Panc1 (cell line): Measurements from ENCODE around the gene BIRC7. TPM values are rescaled to one million over a fixed set of nuclear protein-coding genes. Genes with fewer than 3 reads are reported as not detected.
A peak's percentile ranks its signal among the peaks of the same experiment; 100 is the strongest.

Experiments
- ATAC-seq: fragments of 200-7000 bp; cut with Tn5 transposase; 2 replicates; pipeline ENCODE4 v1.9.1; 2020; ENCODE audit warnings: mild to moderate bottlenecking, moderate library complexity
- BruUV-seq: library from RNA; stranded (reverse); fragments of 400-500 nt; replicated peaks from 2 replicates; lab custom pipeline; 2021; lab: Mats Ljungman, UMichigan
- CTCF ChIA-PET: fragments of 300-600 bp; sonication (Branson Sonifier 250); formaldehyde crosslinking; loops from one replicate; lab custom pipeline; 2022; ENCODE audit warnings: antibody characterized with exemption; lab: Charles Lee
- POLR2A ChIA-PET: fragments of 300-600 bp; sonication (Branson Sonifier 250); formaldehyde crosslinking; loops from one replicate; lab custom pipeline; 2022; ENCODE audit warnings: antibody characterized with exemption; lab: Charles Lee
- DNase-seq: peaks from one replicate; pipeline ENCODE4 v3.0.0-alpha.2; 2010; ENCODE audit warnings: low read depth, low spot score
- H3K27ac ChIP-seq: 2 replicates; pipeline ENCODE4 v1.5.1; 2011; ENCODE audit warnings: mild to moderate bottlenecking, low read length, inconsistent platforms
- H3K27me3 ChIP-seq: fragments of 200-500 bp; sonication (Bioruptor generic); 2 replicates; pipeline ENCODE4 v1.6.0; 2014; ENCODE audit warnings: low read length, inconsistent platforms; ENCODE audit not compliant: control insufficient read depth, insufficient read depth
- H3K36me3 ChIP-seq: fragments of 200-500 bp; sonication (Bioruptor generic); 2 replicates; pipeline ENCODE4 v1.5.1; 2014; ENCODE audit warnings: inconsistent platforms, mild to moderate bottlenecking, low read length, moderate library complexity; ENCODE audit not compliant: control insufficient read depth, insufficient read depth
- H3K4me1 ChIP-seq: 2 replicates; pipeline ENCODE4 v1.5.1; 2011; ENCODE audit warnings: inconsistent platforms, mild to moderate bottlenecking, low read length, moderate library complexity; ENCODE audit not compliant: control insufficient read depth, insufficient read depth
- H3K4me3 ChIP-seq, 2 experiments: 2 replicates each; pipeline ENCODE4 v1.5.1; 2011 to 2012; ENCODE audit warnings: low read depth in 2 of 2, low read length in 2 of 2, mild to moderate bottlenecking in 2 of 2, inconsistent platforms in 1 of 2, moderate library complexity in 1 of 2
- H3K9me3 ChIP-seq: fragments of 200-500 bp; sonication (Bioruptor generic); 2 replicates; pipeline ENCODE4 v1.5.1; 2014; ENCODE audit warnings: low read depth, mild to moderate bottlenecking, inconsistent platforms, low read length, moderate library complexity; ENCODE audit not compliant: control insufficient read depth, insufficient read depth
- POLR2AphosphoS5 ChIP-seq: IDR thresholded peaks from 2 replicates; pipeline ENCODE4 v1.6.1; 2012; ENCODE audit warnings: mild to moderate bottlenecking, low read depth, low read length, moderate library complexity
- SIN3A ChIP-seq: IDR thresholded peaks from 2 replicates; pipeline ENCODE4 v1.6.1; 2012; ENCODE audit warnings: low read depth, mild to moderate bottlenecking, low read length, moderate library complexity, borderline replicate concordance; ENCODE audit not compliant: insufficient read depth
- TCF7L2 ChIP-seq: IDR thresholded peaks from 2 replicates; pipeline ENCODE4 v1.6.1; 2011; ENCODE audit warnings: mild to moderate bottlenecking, low read depth, low read length, inconsistent platforms
- in situ Hi-C: cut with HindIII; loops from 2 replicates; pipeline ENCODE4 v1.10.0; 2016; ENCODE audit warnings: low sequenced_read_pairs, low pct_unique_long_range_greater_than_20kb
- intact Hi-C: fragments of 100-400 bp; cut with micrococcal nuclease; formaldehyde crosslinking; loops from one replicate; pipeline ENCODE4 v1.10.0; 2022; ENCODE audit not compliant: unreplicated experiment
- total RNA-seq: library from RNA; stranded (reverse); gene quantifications from one replicate; pipeline ENCODE4 v1.2.1, GENCODE V29; 2021; ENCODE audit not compliant: unreplicated experiment
- TF ChIP-seq, protein P1 (sequence below), 2 experiments: IDR thresholded peaks; 2 replicates each; pipeline ENCODE4 v1.6.1; 2011 to 2012; ENCODE audit warnings: low read depth in 2 of 2, control low read depth in 1 of 2, low read length in 1 of 2, mild to moderate bottlenecking in 1 of 2, moderate library complexity in 1 of 2; ENCODE audit not compliant: insufficient read depth in 1 of 2
- TF ChIP-seq, protein P2 (sequence below): fragments of 450-650 bp; IDR thresholded peaks from 2 replicates; pipeline ENCODE4 v1.5.1; 2017; ENCODE audit warnings: mild to moderate bottlenecking

The BIRC7 gene
- total RNA-seq, 1 experiment from 2014 or later, result 9.0 TPM

DNA sequence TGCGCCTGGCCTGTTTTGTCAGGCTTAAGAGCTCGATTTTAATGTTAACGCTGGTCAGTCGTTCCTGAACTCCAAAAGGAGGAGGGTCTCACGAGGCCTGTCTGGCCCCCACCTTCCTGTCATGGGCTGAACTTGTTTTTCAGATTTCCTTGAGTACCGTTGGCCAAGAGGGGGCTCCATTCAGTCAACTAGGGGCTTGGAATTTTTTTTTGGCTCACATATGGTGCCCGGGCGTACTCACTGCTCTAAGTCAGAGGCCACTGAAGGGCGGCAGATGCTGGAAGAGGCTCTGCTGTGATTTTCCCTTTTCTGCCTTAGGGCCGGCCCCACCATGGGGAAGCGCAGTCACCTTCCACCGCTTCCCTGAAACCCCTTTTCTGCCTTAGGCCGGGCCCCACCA, 6.9 kb upstream of the BIRC7 start:
- DNase-seq (no peak), ATAC-seq (no peak)
- POLR2A ChIA-PET, result interaction anchor here (0.6 kb wide), 1 partner anchor 269 kb away, joined by 3 read pairs; no protein-coding TSS in a partner anchor
- H3K4me3 ChIP-seq, result no peak overlapping the region
- intact Hi-C loops, result no loop called here
- in situ Hi-C loops, result no loop called here
- TF ChIP-seq, protein P1, sequence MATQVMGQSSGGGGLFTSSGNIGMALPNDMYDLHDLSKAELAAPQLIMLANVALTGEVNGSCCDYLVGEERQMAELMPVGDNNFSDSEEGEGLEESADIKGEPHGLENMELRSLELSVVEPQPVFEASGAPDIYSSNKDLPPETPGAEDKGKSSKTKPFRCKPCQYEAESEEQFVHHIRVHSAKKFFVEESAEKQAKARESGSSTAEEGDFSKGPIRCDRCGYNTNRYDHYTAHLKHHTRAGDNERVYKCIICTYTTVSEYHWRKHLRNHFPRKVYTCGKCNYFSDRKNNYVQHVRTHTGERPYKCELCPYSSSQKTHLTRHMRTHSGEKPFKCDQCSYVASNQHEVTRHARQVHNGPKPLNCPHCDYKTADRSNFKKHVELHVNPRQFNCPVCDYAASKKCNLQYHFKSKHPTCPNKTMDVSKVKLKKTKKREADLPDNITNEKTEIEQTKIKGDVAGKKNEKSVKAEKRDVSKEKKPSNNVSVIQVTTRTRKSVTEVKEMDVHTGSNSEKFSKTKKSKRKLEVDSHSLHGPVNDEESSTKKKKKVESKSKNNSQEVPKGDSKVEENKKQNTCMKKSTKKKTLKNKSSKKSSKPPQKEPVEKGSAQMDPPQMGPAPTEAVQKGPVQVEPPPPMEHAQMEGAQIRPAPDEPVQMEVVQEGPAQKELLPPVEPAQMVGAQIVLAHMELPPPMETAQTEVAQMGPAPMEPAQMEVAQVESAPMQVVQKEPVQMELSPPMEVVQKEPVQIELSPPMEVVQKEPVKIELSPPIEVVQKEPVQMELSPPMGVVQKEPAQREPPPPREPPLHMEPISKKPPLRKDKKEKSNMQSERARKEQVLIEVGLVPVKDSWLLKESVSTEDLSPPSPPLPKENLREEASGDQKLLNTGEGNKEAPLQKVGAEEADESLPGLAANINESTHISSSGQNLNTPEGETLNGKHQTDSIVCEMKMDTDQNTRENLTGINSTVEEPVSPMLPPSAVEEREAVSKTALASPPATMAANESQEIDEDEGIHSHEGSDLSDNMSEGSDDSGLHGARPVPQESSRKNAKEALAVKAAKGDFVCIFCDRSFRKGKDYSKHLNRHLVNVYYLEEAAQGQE (IDR thresholded peaks at IDR 0.05; ENCODE audit: insufficient read depth in 1 of 2, low read depth in 2 of 2, low read length in 1 of 2), result no peak
- TF ChIP-seq POLR2AphosphoS5 (no peak), TCF7L2 (no peak), SIN3A (no peak)
- TF ChIP-seq, protein P2, sequence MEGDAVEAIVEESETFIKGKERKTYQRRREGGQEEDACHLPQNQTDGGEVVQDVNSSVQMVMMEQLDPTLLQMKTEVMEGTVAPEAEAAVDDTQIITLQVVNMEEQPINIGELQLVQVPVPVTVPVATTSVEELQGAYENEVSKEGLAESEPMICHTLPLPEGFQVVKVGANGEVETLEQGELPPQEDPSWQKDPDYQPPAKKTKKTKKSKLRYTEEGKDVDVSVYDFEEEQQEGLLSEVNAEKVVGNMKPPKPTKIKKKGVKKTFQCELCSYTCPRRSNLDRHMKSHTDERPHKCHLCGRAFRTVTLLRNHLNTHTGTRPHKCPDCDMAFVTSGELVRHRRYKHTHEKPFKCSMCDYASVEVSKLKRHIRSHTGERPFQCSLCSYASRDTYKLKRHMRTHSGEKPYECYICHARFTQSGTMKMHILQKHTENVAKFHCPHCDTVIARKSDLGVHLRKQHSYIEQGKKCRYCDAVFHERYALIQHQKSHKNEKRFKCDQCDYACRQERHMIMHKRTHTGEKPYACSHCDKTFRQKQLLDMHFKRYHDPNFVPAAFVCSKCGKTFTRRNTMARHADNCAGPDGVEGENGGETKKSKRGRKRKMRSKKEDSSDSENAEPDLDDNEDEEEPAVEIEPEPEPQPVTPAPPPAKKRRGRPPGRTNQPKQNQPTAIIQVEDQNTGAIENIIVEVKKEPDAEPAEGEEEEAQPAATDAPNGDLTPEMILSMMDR, result no peak
- peak overlapping the region; percentile 63; the same call in 1 of the 2 replicates for H3K27ac ChIP-seq
- H3K9me3 ChIP-seq, result no peaks in the 10 kb centered on the region
- CTCF ChIA-PET, result interaction anchor here (0.6 kb wide), 1 partner anchor 149 kb away, joined by 3 read pairs; no protein-coding TSS in a partner anchor
- H3K36me3 ChIP-seq, result no peaks in the 10 kb centered on the region
- peaks cover 54% of the 10 kb centered on the region for H3K4me1 ChIP-seq
- H3K27me3 ChIP-seq, result no peaks in the 10 kb centered on the region
- BruUV-seq, result no TSS peak

DNA sequence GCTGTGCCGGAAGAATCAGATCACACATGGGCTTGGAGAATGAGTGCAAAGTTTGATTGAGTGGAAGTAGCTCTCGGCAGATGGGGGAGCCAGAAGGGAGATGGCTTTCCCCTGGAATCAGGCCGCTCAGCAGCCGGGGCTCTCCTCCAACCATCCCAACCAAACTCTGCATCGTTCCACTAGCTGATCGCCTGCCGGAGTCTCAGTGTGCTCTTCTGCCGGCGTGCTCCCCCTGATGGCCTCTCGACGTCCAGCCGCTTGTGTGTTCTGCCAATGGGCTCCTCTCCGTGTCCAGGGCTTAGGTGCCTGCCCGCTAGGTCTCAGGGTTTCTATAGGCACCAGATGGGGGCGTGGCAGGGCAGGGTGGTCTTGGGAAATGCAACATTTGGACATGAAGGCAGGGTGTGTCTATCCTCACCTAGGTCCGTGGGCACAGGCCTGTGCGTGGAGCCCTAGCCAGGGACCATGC, 4.9 kb upstream of the BIRC7 start:
- intact Hi-C loops (no loop called here), in situ Hi-C loops (no loop called here)
- no peak for ATAC-seq
- H3K9me3 ChIP-seq, result no peaks in the 10 kb centered on the region
- H3K36me3 ChIP-seq, result no peaks in the 10 kb centered on the region
- no peak overlapping the region for H3K4me3 ChIP-seq
- CTCF ChIA-PET, result no interaction called here
- peaks cover 58% of the 10 kb centered on the region for H3K4me1 ChIP-seq
- POLR2A ChIA-PET, result no interaction called here
- no peaks in the 10 kb centered on the region for H3K27me3 ChIP-seq
- DNase-seq, result no peak
- peak overlapping the region; percentile 62 for H3K27ac ChIP-seq
- TF ChIP-seq TCF7L2 (no peak), SIN3A (no peak), POLR2AphosphoS5 (no peak)
- TF ChIP-seq, protein P2, result peak; percentile 75
- TF ChIP-seq, protein P1 (IDR thresholded peaks at IDR 0.05; ENCODE audit: insufficient read depth in 1 of 2, low read depth in 2 of 2, low read length in 1 of 2), result no peak
- no TSS peak for BruUV-seq
